OCI-LY3 (cell line): ENCODE results near the gene ZNF521.

Experiments
- CTCF ChIP-seq: fragments of 200-600, 300-600 bp; sonication (generic); IDR thresholded peaks from 2 replicates; pipeline ENCODE4 v1.5.1; 2014; ENCODE audit warnings: antibody characterized with exemption, low read length, low read depth
- EZH2phosphoT487 ChIP-seq: fragments of 200-600 bp; shearing (Covaris generic); IDR thresholded peaks from 2 replicates; pipeline ENCODE4 v1.6.1; 2018; ENCODE audit warnings: antibody characterized with exemption, mixed run types, low read depth

GRCh38 chr18:25225151-25225550 lies 126.8 kb downstream of the ZNF521 start:
- no peak for TF ChIP-seq CTCF
- TF ChIP-seq EZH2phosphoT487: no peak
